Activated CD8-positive, alpha-beta T cell treated with anti-CD3 and anti-CD28 coated beads for 36 hours (primary cell): ENCODE measurements around the gene NLRX1. TPM values are rescaled to one million over a fixed set of nuclear protein-coding genes. Genes with fewer than 3 reads are reported as not detected.
A peak's percentile ranks its signal among the peaks of the same experiment; 100 is the strongest.

Source experiments
- ATAC-seq: fragments of 200-7000 bp; cut with Tn5 transposase; one replicate; pipeline ENCODE4 v1.10.0; 2021; ENCODE audit warnings: mild to moderate bottlenecking, moderate library complexity
- CTCF ChIA-PET: fragments of 350-600 bp; sonication (Branson Sonifier 250); formaldehyde crosslinking; loops from one replicate; lab custom pipeline; 2021; ENCODE audit warnings: antibody characterized with exemption; lab: Charles Lee
- POLR2A ChIA-PET: fragments of 350-600 bp; sonication (Branson Sonifier 250); formaldehyde crosslinking; loops from one replicate; lab custom pipeline; 2021; ENCODE audit warnings: antibody characterized with exemption; lab: Charles Lee
- DNase-seq: peaks from one replicate; pipeline ENCODE4 v3.0.0-alpha.2; 2020
- H3K27ac Mint-ChIP-seq: one replicate; pipeline ENCODE4 v1.8.0; 2021; ENCODE audit warnings: mild to moderate bottlenecking, mixed read lengths
- H3K27me3 Mint-ChIP-seq: one replicate; pipeline ENCODE4 v1.8.0; 2021; ENCODE audit warnings: mixed read lengths
- H3K36me3 Mint-ChIP-seq: one replicate; pipeline ENCODE4 v1.8.0; 2021; ENCODE audit warnings: low read depth, mixed read lengths
- H3K4me1 Mint-ChIP-seq: one replicate; pipeline ENCODE4 v1.8.0; 2021; ENCODE audit warnings: low read depth, mixed read lengths
- H3K4me3 Mint-ChIP-seq: one replicate; pipeline ENCODE4 v1.8.0; 2021; ENCODE audit warnings: mild to moderate bottlenecking, moderate library complexity, mixed read lengths
- H3K9me3 Mint-ChIP-seq: one replicate; pipeline ENCODE4 v1.8.0; 2021; ENCODE audit warnings: mixed read lengths
- intact Hi-C: fragments of 100-400 bp; cut with micrococcal nuclease; formaldehyde crosslinking; loops from one replicate; pipeline ENCODE4 v1.10.0; 2022
- total RNA-seq, 2 experiments: library from RNA; stranded (reverse); gene quantifications; one replicate each; pipeline ENCODE4 v1.2.3, GENCODE V29; 2021
- TF ChIP-seq, protein P1 (sequence below): fragments of 200-600 bp; IDR thresholded peaks from one replicate; pipeline ENCODE4 v1.8.0; 2022; ENCODE audit warnings: antibody characterized with exemption, mild to moderate bottlenecking

The NLRX1 gene
- total RNA-seq, 2 experiments from 2014 or later = 20.1 to 21.3 TPM

DNA sequence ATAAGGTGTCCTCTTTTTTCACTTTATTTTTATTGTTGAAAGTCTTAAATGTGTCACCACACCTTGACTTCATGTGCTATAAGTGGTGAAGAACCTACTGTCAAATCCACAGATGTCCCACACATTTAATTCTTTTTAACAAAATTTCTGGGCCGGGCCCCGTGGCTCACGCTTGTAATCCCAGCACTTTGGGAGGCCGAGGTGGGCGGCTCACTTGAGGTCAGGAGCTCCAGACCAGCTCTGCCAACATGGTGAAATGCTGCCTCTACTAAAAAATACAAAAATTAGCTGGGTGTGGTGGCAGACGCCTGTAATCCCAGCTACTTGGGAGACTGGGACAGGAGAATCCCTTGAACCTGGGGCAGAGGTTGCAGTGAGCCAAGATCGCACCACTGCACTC lies 40.7 kb downstream of the NLRX1 start:
- ChIA-PET CTCF (interaction anchor here (0.9 to 1.8 kb wide), 2 partner anchors 12 to 54 kb away, joined by 3 to 7 read pairs; no protein-coding TSS in a partner anchor), POLR2A (interaction anchor here (0.6 to 1.3 kb wide), 2 partner anchors 51 to 98 kb away, joined by 3 read pairs; no protein-coding TSS in a partner anchor)
- Mint-ChIP-seq H3K4me3 (no peak overlapping the region), H3K27me3 (no peaks in the 10 kb centered on the region), H3K36me3 (peaks cover 3% of the 10 kb centered on the region), H3K4me1 (peaks cover 31% of the 10 kb centered on the region), H3K9me3 (no peaks in the 10 kb centered on the region), H3K27ac (no peak overlapping the region)
- TF ChIP-seq, protein P1, sequence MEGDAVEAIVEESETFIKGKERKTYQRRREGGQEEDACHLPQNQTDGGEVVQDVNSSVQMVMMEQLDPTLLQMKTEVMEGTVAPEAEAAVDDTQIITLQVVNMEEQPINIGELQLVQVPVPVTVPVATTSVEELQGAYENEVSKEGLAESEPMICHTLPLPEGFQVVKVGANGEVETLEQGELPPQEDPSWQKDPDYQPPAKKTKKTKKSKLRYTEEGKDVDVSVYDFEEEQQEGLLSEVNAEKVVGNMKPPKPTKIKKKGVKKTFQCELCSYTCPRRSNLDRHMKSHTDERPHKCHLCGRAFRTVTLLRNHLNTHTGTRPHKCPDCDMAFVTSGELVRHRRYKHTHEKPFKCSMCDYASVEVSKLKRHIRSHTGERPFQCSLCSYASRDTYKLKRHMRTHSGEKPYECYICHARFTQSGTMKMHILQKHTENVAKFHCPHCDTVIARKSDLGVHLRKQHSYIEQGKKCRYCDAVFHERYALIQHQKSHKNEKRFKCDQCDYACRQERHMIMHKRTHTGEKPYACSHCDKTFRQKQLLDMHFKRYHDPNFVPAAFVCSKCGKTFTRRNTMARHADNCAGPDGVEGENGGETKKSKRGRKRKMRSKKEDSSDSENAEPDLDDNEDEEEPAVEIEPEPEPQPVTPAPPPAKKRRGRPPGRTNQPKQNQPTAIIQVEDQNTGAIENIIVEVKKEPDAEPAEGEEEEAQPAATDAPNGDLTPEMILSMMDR = no peak
- no peak for ATAC-seq
- intact Hi-C loops = loop anchor here (10.0 kb wide), 1 partner anchor 116 kb away; no protein-coding TSS in a partner anchor
- DNase-seq = no peak

DNA sequence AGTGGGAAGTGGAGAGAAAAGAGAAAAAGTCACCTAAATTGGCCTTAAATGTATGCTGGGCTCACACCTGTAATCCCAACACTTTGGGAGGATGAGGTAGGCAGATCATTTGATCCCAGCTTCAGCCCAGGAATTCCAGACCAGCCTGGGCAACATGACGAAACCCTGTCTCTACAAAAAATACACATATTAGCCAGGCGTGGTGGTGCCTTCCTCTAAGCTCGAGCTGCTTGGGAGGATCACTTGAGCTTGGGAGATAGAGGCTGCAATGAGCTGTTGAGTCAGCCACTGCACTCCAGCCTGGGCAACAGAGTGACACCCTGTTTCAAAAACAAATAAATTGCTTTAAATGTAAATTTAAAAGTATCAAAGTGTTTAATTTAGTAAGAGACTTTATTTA lies 41.5 kb downstream of the NLRX1 start:
- TF ChIP-seq, protein P1 = no peak
- peaks cover 38% of the 10 kb centered on the region for H3K4me1 Mint-ChIP-seq

DNA sequence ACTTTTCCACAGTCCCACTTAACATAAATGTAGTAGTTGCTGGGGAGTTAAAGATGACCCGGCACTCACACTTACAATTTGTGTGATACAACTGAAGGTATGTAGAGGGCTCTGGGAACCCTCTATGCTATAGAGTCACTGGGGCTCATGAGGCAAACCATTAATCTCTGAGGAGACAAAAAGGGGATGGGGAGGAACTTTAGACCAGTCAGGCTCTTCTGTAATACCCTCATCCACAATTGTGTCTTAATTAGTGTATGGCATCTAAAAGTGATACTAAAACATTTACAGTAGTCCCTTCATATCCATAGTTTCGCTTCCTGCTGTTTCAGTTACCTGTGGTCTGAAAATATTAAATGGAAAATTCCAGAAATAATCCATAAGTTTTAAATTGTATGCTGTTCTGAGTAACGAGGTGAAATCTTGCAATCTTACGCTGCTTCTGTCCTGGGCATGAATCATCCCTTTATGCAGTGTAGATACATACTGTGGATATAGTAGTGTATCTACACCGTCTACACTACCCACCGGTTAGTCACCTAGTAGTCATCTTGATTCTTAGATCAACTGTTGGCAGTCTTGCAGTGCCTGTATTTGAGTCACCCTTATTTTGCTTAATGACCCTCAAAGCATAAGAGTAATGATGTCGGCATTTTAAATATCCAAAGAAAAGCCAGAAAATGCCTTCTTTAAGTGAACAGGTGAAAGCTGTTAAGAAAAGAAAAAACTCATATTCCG lies 49.8 kb downstream of the NLRX1 start:
- intact Hi-C loops = no loop called here
- DNase-seq = peak; percentile 47
- H3K9me3 Mint-ChIP-seq = no peaks in the 10 kb centered on the region
- no peaks in the 10 kb centered on the region for H3K27me3 Mint-ChIP-seq
- peak; percentile 99 for ATAC-seq
- TF ChIP-seq, protein P1 = no peak
- no peak overlapping the region for H3K4me3 Mint-ChIP-seq
- peaks cover 42% of the 10 kb centered on the region for H3K4me1 Mint-ChIP-seq
- peaks cover 5% of the 10 kb centered on the region for H3K36me3 Mint-ChIP-seq
- ChIA-PET CTCF (interaction anchor here (1.3 to 1.6 kb wide), 3 partner anchors 16 to 122 kb away, joined by 3 read pairs; no protein-coding TSS in a partner anchor), POLR2A (interaction anchor here (1.0 to 1.8 kb wide), 2 partner anchors 13 to 29 kb away, joined by 4 to 7 read pairs; partner anchors contain the start of gene CBL)
- peak overlapping the region; percentile 43 for H3K27ac Mint-ChIP-seq

More for the DNA sequence above, 41.5 kb downstream of the NLRX1 start:
- ChIA-PET POLR2A (interaction anchor here (0.6 kb wide), 1 partner anchor 97 kb away, joined by 3 read pairs; no protein-coding TSS in a partner anchor), CTCF (interaction anchor here (1.1 to 2.6 kb wide), 4 partner anchors 13 to 114 kb away, joined by 5 to 10 read pairs (median 8); no protein-coding TSS in a partner anchor)
- intact Hi-C loops = no loop called here
- DNase-seq (no peak), ATAC-seq (no peak)
- no peak overlapping the region for H3K27ac Mint-ChIP-seq
- no peak overlapping the region for H3K4me3 Mint-ChIP-seq
- peaks cover 3% of the 10 kb centered on the region for H3K36me3 Mint-ChIP-seq
- H3K9me3 Mint-ChIP-seq = no peaks in the 10 kb centered on the region
- H3K27me3 Mint-ChIP-seq = no peaks in the 10 kb centered on the region

DNA sequence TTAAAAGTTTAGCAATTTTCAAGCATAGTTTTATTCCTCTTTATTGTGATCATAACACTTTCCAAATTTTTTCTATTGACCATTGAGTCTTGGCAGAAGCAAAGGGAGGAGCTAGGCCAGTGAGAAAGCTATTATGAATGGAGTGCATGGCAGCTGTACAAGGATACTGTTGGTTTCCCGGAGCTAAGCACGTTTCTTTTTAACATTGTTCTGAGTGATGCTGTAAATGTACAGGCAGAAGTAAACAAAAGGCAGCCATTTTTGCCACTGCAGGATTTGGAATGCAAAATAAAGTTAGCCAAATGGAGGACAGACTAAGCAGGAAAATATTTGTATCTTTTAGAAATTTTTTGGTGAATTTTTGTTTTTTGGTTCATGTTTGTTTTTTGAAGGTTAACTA lies 53.8 kb downstream of the NLRX1 start:
- intact Hi-C loops = no loop called here
- peaks cover 12% of the 10 kb centered on the region for H3K36me3 Mint-ChIP-seq
- H3K4me3 Mint-ChIP-seq = no peak overlapping the region
- TF ChIP-seq, protein P1 = no peak
- peaks cover 52% of the 10 kb centered on the region for H3K4me1 Mint-ChIP-seq
- CTCF ChIA-PET = interaction anchor here (1.2 to 2.4 kb wide), 4 partner anchors 16 to 95 kb away, joined by 3 to 7 read pairs (median 3); partner anchors contain the start of gene CBL
- POLR2A ChIA-PET = no interaction called here
- H3K9me3 Mint-ChIP-seq = no peaks in the 10 kb centered on the region
- peak overlapping the region; percentile 39 for H3K27ac Mint-ChIP-seq
- DNase-seq = no peak
- H3K27me3 Mint-ChIP-seq = no peaks in the 10 kb centered on the region
- ATAC-seq = no peak

DNA sequence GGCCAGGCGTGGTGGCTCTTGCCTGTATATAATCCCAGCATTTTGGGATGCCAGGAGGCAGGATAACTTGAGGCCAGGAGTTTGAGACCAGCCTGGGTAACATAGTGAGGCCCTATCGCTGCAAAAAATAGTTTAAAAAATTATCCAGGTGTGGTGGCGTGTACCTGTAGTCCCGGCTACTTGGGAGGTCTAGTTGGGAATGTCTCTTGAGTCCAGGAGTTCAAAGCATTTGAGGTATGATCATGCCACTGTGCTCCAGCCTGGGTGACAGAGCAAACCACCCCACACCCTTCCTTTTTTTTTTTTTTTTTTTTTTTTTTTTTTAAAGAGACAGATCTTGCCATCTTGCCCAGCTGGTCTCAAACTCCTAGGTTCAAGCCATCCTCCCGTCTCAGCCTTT lies 54.4 kb downstream of the NLRX1 start:
- Mint-ChIP-seq H3K27me3 (no peaks in the 10 kb centered on the region), H3K27ac (no peak overlapping the region), H3K4me1 (peaks cover 52% of the 10 kb centered on the region), H3K36me3 (peaks cover 14% of the 10 kb centered on the region), H3K4me3 (no peak overlapping the region), H3K9me3 (no peaks in the 10 kb centered on the region)
- TF ChIP-seq, protein P1 = no peak
- intact Hi-C loops = no loop called here
- DNase-seq (no peak), ATAC-seq (no peak)
- ChIA-PET POLR2A (no interaction called here), CTCF (interaction anchor here (1.2 to 2.4 kb wide), 2 partner anchors 17 to 43 kb away, joined by 3 to 7 read pairs; partner anchors contain the start of gene CBL)
